Activated CD8-positive, alpha-beta memory T cell treated with anti-CD3 and anti-CD28 coated beads for 1 hour (primary cell): Measurements from ENCODE around the gene ATP6V0A4.
"Not testable (repeated sequence)": the region's sequence is repeated elsewhere in the genome, so short reads cannot be mapped to it uniquely, and the experiment has no call there.

Experiments used
- DNase-seq, 2 donors: peaks; one replicate each; pipeline ENCODE4 v3.0.0-alpha.2; 2020; ENCODE audit warnings: low read depth in 1 of 2; ENCODE audit errors: extremely low read depth in 1 of 2

Gene ATP6V0A4

DNA sequence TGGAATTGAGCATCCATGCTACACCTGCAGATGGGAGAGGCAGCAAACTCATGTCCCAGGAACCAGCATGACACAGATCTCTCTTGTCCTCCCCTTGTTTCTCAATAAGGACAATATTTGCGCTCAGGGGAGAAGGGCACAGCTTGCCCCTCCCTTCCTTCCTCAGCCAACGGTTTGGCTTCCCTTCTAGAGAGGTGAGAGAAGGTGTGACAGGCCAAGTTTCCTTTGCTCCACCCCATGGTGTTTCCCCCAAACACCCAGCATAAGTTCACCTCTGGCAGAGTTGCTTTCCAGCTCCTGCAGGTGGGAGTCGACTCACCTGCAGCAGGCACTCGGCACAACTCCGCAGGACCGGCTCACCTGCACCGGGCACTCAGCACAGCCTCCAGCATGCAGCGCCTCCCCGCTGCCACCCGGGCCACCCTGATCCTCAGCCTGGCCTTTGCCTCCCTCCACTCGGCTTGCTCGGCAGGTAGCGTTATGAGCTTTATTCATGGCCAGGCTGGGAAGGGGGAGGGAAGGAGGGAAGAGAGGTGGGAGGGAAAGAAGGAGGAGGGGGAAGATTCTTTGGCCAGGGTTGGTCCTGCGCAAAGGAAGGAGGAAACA lies at the start of gene ATP6V0A4, which contains the start of gene TMEM213:
ATP6V0A4 (minus strand) TSS at position 482 of the 606 bp plus-strand sequence. CDS start 26,949 bp downstream, outside the sequence.
TMEM213 (plus strand) TSS at position 280 of the 606 bp plus-strand sequence; CDS start at position 391, 111 bp downstream.
- DNase-seq = no peak

- no peak for DNase-seq
These were observed 47.7 kb upstream of the ATP6V0A4 start for GRCh38 chr7:138845711-138846110.

DNA sequence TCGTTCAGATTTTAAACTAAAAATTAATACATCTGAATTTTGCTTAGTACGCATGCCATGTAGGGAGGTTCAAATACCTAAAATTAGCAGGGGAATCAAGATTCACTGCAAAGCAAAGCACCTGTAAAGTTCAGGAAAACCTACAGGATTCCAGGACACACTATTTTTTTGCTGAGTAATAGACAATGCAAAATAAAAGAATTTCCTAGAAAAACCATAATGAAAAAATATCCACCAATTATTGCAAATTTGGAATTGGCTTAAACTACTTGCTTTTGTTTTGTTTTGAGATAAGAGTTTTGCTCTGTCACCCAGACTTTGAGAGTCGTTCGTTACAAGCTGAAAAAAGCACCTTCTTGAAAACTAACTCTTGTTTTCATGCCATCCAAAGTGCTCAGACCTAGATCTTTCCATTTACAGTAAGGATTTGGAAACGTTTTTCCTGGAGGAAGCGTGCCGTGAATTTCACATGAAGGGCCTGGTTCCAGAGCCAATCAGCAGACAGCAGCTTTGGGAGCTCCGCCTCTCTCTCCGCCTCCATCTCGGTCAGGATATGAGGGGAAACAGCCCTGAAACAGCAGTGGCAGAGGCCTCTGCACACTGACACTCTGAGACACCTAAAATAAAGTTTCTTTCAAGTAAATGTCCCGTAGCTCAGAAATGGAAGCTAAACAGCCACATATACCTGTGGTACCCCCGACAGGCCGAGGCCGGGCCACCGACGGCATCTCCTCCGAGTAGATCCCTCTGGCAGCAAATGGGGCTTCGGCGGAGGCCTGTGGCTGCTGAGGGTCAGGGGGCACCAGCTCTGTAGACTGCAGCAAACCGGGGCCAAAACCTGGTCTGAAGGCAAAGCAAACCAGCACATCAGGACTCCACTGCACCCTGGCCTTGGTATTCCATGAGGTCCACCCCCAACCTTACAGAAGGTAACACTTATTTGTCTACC lies 45.9 kb upstream of the ATP6V0A4 start:
- DNase-seq = no peak

DNA sequence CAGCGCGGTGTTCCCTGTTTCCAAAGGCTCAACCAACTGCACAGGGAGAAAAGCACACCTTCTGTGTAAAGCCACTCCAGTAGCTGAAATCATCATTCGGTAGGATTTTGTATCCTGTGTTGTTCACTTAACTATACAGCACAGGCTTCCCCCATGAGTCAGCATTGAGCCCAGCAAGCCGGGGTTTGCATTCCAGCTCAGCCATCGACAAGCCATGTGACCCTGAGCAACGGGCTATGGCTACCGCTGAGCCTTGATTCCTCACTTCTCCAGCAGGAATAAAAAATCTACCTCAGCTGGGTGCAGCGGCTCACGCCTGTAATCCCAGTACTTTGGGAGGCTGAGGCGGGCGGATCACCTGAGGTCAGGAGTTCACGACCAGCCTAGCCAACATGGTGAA lies 44.1 kb upstream of the ATP6V0A4 start:
- no peak for DNase-seq

DNA sequence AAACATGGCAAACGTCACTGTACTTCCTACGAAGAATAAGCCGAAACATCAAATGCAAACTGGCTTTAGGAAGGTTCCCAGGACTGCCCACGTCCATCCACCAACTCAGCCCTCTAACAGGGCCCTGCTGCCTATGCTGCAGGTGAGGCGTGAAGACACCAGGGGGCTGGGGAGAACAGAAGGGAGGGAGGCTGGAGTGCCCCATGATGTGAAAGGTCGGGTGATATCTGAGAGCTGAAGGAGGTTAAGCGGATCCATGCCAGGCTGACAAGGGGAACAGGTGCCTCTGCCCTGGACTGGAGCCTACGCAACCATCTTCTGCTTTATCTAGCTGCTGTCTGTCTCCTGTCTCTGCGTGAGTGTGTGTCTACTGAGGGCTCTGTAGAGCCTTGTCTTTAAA lies 40.2 kb upstream of the ATP6V0A4 start:
- DNase-seq = no peak

GRCh38 chr7:138837627-138838026 lies 39.6 kb upstream of the ATP6V0A4 start:
- DNase-seq = no peak

GRCh38 chr7:138835087-138835486 lies 37.1 kb upstream of the ATP6V0A4 start:
- DNase-seq = no peak

DNA sequence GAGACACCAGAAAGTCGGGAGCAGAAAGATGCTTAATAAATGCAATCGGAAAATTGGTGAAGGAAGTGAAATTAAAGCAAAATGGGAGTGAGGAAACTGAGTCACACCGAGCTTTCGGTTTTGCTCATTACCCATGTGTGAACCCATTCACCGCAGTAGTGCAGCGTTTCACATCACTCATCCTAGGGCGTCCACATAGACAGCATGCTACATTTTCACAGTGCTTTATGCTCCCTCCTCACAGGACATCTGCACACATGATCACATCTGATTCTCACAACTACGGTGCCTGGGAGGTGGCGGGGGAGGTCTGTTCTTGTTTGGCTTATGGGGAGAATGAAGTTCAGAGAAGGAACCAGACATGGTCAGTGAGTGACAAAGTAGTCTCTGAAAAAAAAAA lies 36.6 kb upstream of the ATP6V0A4 start:
- no peak for DNase-seq

DNA sequence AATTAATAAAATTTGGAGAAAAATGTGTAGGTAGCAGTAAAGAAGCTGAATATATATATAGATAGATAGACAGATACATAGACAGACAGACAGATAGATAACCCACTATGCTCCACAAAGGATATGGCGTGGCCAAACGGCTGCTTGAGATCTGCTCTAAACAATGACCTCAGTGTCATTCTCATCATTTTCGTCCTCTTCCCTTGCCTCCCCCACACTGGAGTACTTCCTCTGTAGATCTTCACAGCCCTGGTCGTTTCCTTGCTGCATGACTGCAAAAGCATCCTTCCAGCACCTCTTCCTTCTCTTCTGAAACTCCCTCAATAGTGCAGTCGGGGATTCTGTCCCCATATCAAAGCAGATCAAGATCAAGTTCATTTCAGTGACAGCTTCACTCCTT lies 35.6 kb upstream of the ATP6V0A4 start:
- DNase-seq = no peak

DNA sequence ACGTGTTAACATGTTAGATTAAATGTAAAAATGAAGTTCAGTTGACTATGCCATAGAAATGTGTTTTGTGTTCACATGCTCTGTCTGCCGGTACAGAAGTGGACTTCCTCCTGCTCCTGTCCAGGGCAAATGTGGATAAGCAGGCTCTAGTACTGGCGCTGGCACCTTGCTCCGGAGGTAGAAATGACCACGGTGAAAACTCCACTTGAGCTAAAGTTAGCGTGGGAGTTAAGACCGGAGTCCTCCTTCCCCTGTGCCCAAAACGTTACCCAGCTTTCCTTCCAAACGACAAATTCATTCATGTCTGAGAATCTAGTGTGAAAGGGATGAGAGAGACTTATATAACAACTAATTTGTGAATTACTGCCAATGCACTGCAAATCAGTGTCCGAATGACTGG lies 35.0 kb upstream of the ATP6V0A4 start:
- no peak for DNase-seq

- no peak for DNase-seq
These were observed 31.3 kb upstream of the ATP6V0A4 start for GRCh38 chr7:138829335-138829734.

- no peak for DNase-seq
These were observed 30.3 kb upstream of the ATP6V0A4 start for GRCh38 chr7:138828302-138828701.

- no peak for DNase-seq
These were observed 27.2 kb upstream of the ATP6V0A4 start for GRCh38 chr7:138825049-138825721.

- no peak for DNase-seq
These were observed 25.0 kb upstream of the ATP6V0A4 start for GRCh38 chr7:138822867-138823535.

DNA sequence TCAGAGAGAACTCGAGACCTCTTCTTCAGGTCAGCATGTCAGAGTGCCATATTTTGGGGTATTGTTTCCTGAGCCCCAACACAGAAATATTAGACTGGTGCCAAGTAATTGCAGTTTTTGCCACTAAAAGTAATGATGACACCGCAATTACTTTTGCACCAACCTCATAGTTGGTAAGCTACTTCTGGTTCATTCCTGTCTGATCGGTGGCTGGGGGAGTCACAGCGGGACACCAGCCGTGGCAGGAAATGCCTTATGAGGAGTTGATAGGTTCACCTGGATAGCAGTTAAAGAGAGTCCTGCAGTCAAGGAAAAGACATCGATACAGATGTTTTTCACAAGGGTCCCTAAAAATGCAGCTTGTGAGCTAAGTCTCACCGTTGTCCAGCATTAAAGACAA lies 23.9 kb upstream of the ATP6V0A4 start:
- no peak for DNase-seq

DNA sequence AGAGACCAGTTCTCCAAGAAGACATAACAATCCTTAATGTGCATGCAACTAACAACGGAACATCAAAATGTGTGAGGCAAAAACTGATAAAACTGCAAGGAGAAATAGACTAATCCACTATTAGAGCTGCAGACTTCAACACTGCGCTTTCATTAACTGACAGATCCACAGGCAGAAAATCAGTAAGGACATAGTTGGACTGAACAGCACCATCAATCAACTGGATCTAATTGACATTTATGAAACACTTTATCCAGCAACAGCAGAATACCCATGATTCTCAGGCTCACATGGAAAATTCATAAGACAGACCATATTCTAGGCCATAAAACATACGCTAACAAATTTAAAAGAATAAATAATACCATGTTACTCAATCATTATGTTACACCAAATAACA lies 21.6 kb upstream of the ATP6V0A4 start:
- no peak for DNase-seq

GRCh38 chr7:138816650-138817049 lies 18.7 kb upstream of the ATP6V0A4 start:
- no peak for DNase-seq

DNA sequence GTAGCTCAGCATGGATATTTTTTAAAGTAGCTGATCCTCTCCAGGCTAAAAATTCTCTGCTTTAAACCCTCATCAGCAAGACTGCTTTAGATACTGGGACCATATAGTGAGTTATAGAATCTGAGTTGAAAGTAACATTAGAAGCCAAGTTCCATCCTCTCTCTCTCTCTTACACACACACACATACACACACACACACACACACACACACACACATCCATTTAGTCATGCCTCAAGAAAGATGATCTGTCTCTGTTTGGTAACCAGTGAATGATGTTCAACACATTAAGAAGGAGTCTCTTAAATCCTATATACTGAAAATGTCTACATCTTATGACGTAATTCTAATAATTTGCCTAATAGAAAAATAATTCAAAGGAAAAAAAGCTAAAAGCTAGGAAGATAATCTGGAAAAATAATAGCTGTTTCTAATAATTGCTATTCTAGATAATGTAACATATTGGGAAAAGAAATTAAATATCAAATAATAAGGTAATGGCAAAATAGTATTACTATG lies 16.9 kb upstream of the ATP6V0A4 start:
- no peak for DNase-seq

DNA sequence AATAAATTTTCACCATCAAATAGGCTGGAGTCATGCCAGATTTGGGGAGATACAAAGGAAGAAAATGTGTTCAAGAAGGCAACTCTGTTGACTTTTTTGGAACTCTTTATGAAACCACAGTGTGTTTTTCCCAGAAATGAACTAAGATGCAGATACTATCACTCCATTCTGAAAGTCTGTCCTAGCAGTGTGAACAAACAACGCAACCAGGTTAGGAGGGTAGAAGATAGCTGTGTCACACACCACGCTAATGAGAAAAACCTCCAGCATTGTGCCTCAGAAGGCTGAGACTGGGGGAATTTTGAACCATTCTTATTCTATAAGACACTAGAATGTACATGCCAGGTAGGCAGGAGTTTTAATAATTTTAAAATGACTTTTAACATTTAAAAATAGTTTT lies 15.9 kb upstream of the ATP6V0A4 start:
- no peak for DNase-seq

GRCh38 chr7:138811327-138811726 lies 13.3 kb upstream of the ATP6V0A4 start:
- not testable (repeated sequence) for DNase-seq

DNA sequence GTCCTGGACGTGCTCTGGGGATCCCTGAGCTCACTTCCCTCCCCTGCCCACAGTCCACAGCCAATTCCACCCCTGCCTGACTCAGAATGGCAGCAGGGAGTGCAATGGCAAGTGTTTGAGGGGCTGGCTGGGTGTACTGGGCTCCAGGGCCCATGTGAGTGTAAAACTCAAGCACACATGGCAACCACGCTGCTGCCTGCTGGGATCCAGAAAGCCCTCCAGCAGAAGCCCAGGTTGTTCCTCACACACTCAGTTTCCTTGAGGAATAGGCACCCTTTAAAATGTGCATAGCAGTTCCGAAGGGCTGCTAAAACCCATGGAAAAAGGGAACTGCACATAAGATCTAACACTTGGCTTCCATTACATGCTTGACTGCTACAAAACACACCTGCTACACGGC lies 11.3 kb upstream of the ATP6V0A4 start:
- DNase-seq = no peak
